Upper lobe of left lung (tissue), 6 donors: ENCODE data around the gene LILRB1. TPM values are rescaled to one million over a fixed set of nuclear protein-coding genes. Genes with fewer than 3 reads are reported as not detected.

Experiments
- ATAC-seq, 2 donors: fragments of 200-7000 bp; cut with Tn5 transposase; one replicate each; pipeline ENCODE4 v1.9.1; 2022; ENCODE audit warnings: mild to moderate bottlenecking in 2 of 2, moderate library complexity in 2 of 2; ENCODE audit not compliant: low FRiP score in 2 of 2
- DNase-seq, 2 donors: peaks; one replicate each; pipeline ENCODE4 v3.0.0-alpha.2; 2019 to 2020
- H3K27ac ChIP-seq, 4 donors: fragments of 200-600 bp; sonication (generic); one replicate each; pipeline ENCODE4 v1.5.1; 2016 to 2019
- H3K27me3 ChIP-seq, 4 donors: fragments of 200-600 bp; sonication (generic); one replicate each; pipeline ENCODE4 v1.5.1; 2017 to 2019
- H3K36me3 ChIP-seq, 4 donors: fragments of 200-600 bp; sonication (generic); one replicate each; pipeline ENCODE4 v1.5.1; 2016 to 2019
- H3K4me1 ChIP-seq, 4 donors: fragments of 200-600 bp; sonication (generic); one replicate each; pipeline ENCODE4 v1.5.1; 2018 to 2019
- H3K4me3 ChIP-seq, 4 donors: fragments of 200-600 bp; sonication (generic); one replicate each; pipeline ENCODE4 v1.5.1; 2017 to 2019; ENCODE audit warnings: mild to moderate bottlenecking in 2 of 4, moderate library complexity in 1 of 4
- H3K9me3 ChIP-seq, 4 donors: fragments of 200-600 bp; sonication (generic); one replicate each; pipeline ENCODE4 v1.5.1; 2018 to 2019
- EP300 ChIP-seq, 4 donors: sonication (generic); formaldehyde crosslinking; IDR thresholded peaks; one replicate each; pipeline ENCODE4 v1.5.1; 2017; ENCODE audit warnings: antibody characterized with exemption in 4 of 4, control low read depth in 2 of 4
- POLR2A ChIP-seq, 4 donors: fragments of 450-650 bp; IDR thresholded peaks; one replicate each; pipeline ENCODE4 v1.5.1; 2016 to 2017; ENCODE audit warnings: antibody characterized with exemption in 4 of 4, mild to moderate bottlenecking in 2 of 4
- POLR2AphosphoS5 ChIP-seq, 2 donors: sonication (generic); formaldehyde crosslinking; IDR thresholded peaks; one replicate each; pipeline ENCODE4 v1.5.1; 2017; ENCODE audit warnings: antibody characterized with exemption in 2 of 2
- WGBS, 2 donors: methylation state at CpG; one replicate each; pipeline ENCODE4 v1.1.5; 2017 to 2018; 5-methylcytosine and 5-hydroxymethylcytosine counted together
- total RNA-seq, 6 donors: library from RNA; depleted of rRNA in 4 of 6; stranded (reverse); fragments of >200 nt in 4 of 6; gene quantifications; one replicate each; pipeline versions ENCODE4 v1.1.0 to v1.2.1, GENCODE V29; 2016 to 2021
- TF ChIP-seq, protein P1 (sequence below), 6 experiments: fragments of 450-650 bp in 4 of 6; fragments of 200-600 bp in 2 of 6; sonication (generic) in 2 of 6; IDR thresholded peaks; one replicate each; pipeline ENCODE4 v1.5.1; 2016 to 2019; ENCODE audit warnings: antibody characterized with exemption in 6 of 6
- donor health status: DM: no; HTN: no; CAD: no; lungs with moderate emphysema.
- donor health status: DM: no; HTN: yes; CAD: no; lungs with severe emphysema.

Gene LILRB1
- total RNA-seq, 6 donors from 2014 or later: 4.0 to 47.1 (median 16.7) TPM

- peak in 1 of 2 donors; percentile 43 for ATAC-seq
- Histone ChIP-seq H3K4me1 (no peaks in the 10 kb centered on the region), H3K27ac (no peak overlapping the region), H3K36me3 (no peaks in the 10 kb centered on the region), H3K4me3 (no peak overlapping the region), H3K27me3 (no peaks in the 10 kb centered on the region), H3K9me3 (peaks cover 0 to 3% (median 0%) of the 10 kb centered on the region in 4 donors)
- TF ChIP-seq POLR2A (IDR thresholded peaks at IDR 0.05): no peak
- TF ChIP-seq, protein P1, sequence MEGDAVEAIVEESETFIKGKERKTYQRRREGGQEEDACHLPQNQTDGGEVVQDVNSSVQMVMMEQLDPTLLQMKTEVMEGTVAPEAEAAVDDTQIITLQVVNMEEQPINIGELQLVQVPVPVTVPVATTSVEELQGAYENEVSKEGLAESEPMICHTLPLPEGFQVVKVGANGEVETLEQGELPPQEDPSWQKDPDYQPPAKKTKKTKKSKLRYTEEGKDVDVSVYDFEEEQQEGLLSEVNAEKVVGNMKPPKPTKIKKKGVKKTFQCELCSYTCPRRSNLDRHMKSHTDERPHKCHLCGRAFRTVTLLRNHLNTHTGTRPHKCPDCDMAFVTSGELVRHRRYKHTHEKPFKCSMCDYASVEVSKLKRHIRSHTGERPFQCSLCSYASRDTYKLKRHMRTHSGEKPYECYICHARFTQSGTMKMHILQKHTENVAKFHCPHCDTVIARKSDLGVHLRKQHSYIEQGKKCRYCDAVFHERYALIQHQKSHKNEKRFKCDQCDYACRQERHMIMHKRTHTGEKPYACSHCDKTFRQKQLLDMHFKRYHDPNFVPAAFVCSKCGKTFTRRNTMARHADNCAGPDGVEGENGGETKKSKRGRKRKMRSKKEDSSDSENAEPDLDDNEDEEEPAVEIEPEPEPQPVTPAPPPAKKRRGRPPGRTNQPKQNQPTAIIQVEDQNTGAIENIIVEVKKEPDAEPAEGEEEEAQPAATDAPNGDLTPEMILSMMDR (IDR thresholded peaks at IDR 0.05): no peak
- no peak for TF ChIP-seq POLR2AphosphoS5 (IDR thresholded peaks at IDR 0.05)
- no peak for TF ChIP-seq EP300 (IDR thresholded peaks at IDR 0.05)
- DNase-seq: no peak
- 66 to 71% methylated on average over 4 to 5 of the region's 5 CpGs for WGBS, 2 donors
Observed at GRCh38 chr19:54600212-54600611, 30.1 kb upstream of the LILRB1 start.

DNA sequence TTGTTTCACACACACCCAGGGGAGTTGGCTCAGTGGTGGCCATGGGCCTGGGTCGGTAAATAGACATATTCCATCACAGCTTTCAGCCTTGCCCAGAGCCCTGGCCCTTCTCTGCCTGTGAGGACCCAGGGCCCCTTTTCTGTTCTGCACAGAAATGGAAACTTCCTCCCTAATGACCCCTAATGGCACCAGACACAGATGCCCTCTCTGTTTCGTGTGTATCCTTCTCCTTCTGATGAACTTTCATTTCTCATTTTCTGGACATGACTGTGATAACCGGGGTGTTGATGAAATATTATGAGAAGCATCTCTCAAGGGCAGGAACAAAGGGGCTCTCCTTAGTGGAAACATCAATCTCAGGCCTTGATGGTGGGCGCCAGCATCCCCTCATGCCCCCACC is 24.1 kb upstream of the LILRB1 start:
- 54 to 60% methylated on average over 4 of the region's 4 CpGs for WGBS, 2 donors
- TF ChIP-seq POLR2AphosphoS5 (IDR thresholded peaks at IDR 0.05): no peak
- Histone ChIP-seq H3K27me3 (no peaks in the 10 kb centered on the region), H3K27ac (no peak overlapping the region), H3K9me3 (peaks cover 0 to 6% (median 0%) of the 10 kb centered on the region in 4 donors), H3K4me3 (no peak overlapping the region), H3K36me3 (no peaks in the 10 kb centered on the region), H3K4me1 (no peaks in the 10 kb centered on the region)
- ATAC-seq (peak in 1 of 2 donors; percentile 69), DNase-seq (no peak)

DNA sequence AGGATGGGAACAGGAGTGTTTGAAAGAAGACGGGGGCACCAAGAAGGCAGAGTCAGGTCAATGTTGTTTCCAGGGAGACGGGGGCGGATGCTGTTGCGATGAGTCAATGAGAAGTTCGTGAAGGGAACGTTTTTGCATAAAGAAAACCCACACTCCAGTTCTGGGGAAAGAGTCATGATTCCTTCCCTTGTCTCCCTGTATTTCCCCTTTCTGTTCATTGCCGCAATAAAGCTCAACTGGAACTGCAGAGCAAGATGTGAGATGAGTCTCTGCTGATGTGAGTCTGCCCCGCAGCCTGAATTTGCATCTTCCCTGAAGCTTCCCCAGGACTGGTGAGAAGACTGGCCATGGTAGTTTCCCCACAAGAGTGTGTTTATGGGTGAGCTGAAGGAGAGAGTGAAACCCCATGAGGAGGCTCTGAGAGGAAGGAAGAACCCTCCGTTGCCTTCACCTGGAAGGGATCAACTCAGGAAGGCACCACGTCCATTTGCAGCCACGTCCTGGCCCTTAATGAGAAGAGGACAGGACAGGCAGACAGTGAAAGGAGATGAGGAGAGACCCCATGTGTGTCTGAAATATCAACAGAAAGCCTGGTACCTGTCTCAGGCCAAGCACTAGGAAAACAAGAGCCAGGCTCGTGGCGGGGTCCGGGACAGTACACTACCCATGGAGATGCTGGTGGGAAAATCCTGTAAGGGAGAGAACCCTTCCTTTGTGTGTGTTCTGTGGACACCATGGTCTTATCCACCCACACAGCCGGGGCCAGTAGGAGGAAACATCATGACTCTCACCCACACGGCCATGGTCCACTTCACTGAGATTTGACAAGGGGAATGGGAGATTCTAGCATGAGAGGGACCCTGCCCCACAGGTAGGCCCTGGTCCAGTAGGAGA is 23.1 kb upstream of the LILRB1 start:
- no peaks in the 10 kb centered on the region for H3K36me3 ChIP-seq
- ATAC-seq (peak; percentile 50 to 78), DNase-seq (no peak)
- no peaks in the 10 kb centered on the region for H3K4me1 ChIP-seq
- H3K9me3 ChIP-seq: peaks cover 0 to 6% (median 0%) of the 10 kb centered on the region in 4 donors
- no peak overlapping the region for H3K27ac ChIP-seq
- H3K4me3 ChIP-seq: no peak overlapping the region
- TF ChIP-seq POLR2AphosphoS5 (IDR thresholded peaks at IDR 0.05): no peak
- TF ChIP-seq POLR2A (IDR thresholded peaks at IDR 0.05): no peak
- TF ChIP-seq, protein P1 (IDR thresholded peaks at IDR 0.05): no peak
- TF ChIP-seq EP300 (IDR thresholded peaks at IDR 0.05): no peak
- WGBS, 2 donors: 70 to 74% methylated on average over 16 of the region's 16 CpGs
- no peaks in the 10 kb centered on the region for H3K27me3 ChIP-seq

GRCh38 chr19:54607785-54608150 is 22.5 kb upstream of the LILRB1 start:
- ATAC-seq: no peak
- TF ChIP-seq EP300 (IDR thresholded peaks at IDR 0.05) (no peak), POLR2A (IDR thresholded peaks at IDR 0.05) (no peak), POLR2AphosphoS5 (IDR thresholded peaks at IDR 0.05) (no peak)
- TF ChIP-seq, protein P1 (IDR thresholded peaks at IDR 0.05): no peak

DNA sequence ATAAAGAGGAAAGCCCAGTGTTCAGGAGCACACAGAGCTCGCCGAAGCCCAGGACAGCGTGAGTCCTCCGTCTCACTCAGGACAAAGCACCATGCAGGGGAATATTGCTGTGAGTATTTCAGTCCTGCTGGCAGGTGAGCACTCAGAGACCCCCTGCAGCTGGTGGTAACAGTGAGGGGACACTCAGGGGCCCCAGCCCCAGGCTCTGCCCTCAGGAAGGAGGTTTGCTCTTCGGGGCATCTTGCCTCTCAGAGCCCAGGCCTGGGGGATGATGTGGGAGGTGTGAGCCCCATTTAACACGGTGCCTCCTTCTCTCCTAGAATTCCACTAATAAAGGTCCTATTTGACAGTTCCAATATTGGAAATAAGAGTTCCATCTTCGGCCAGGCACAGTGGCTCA is 22.1 kb upstream of the LILRB1 start:
- H3K27ac ChIP-seq: no peak overlapping the region
- H3K27me3 ChIP-seq: no peaks in the 10 kb centered on the region
- H3K36me3 ChIP-seq: no peaks in the 10 kb centered on the region
- TF ChIP-seq POLR2A (IDR thresholded peaks at IDR 0.05): no peak
- TF ChIP-seq EP300 (IDR thresholded peaks at IDR 0.05): no peak
- no peak for TF ChIP-seq POLR2AphosphoS5 (IDR thresholded peaks at IDR 0.05)
- TF ChIP-seq, protein P1 (IDR thresholded peaks at IDR 0.05): no peak
- DNase-seq (no peak), ATAC-seq (peak in 1 of 2 donors; percentile 16)
- H3K4me1 ChIP-seq: no peaks in the 10 kb centered on the region
- peaks cover 0 to 6% (median 0%) of the 10 kb centered on the region in 4 donors for H3K9me3 ChIP-seq
- H3K4me3 ChIP-seq: no peak overlapping the region
- WGBS, 2 donors: 90 to 92% methylated on average over 7 of the region's 7 CpGs

More at GRCh38 chr19:54607785-54608150, 22.5 kb upstream of the LILRB1 start:
- no peak for DNase-seq
- Histone ChIP-seq H3K4me3 (no peak overlapping the region), H3K27ac (no peak overlapping the region), H3K9me3 (peaks cover 0 to 6% (median 0%) of the 10 kb centered on the region in 4 donors), H3K4me1 (no peaks in the 10 kb centered on the region), H3K27me3 (no peaks in the 10 kb centered on the region), H3K36me3 (no peaks in the 10 kb centered on the region)
- WGBS, 2 donors: 50 to 87% methylated on average over 1 to 5 of the region's 5 CpGs
